Measurements from ENCODE around the gene CERS1.

CERS1 gene

GRCh38 chr19:18850471-18851375 lies 45.2 kb downstream of the CERS1 start:
- no peak for TF ChIP-seq CTCF (IDR thresholded peaks at IDR 0.05; ENCODE audit: borderline replicate concordance, control extremely low read depth, extremely low read depth, insufficient read depth, missing control alignments)
- in situ Hi-C loops (cut with MboI; ENCODE audit: low sequenced_read_pairs, unreplicated experiment): no loop called here
- no peak for DNase-seq (ENCODE audit: low spot score)

GRCh38 chr19:18849838-18850400 lies 46.0 kb downstream of the CERS1 start:
- no peak for DNase-seq (ENCODE audit: low spot score)
- in situ Hi-C loops (cut with MboI; ENCODE audit: low sequenced_read_pairs, unreplicated experiment): no loop called here
- TF ChIP-seq CTCF (IDR thresholded peaks at IDR 0.05; ENCODE audit: borderline replicate concordance, control extremely low read depth, extremely low read depth, insufficient read depth, missing control alignments): no peak

GRCh38 chr19:18848878-18849661 lies 46.9 kb downstream of the CERS1 start:
- DNase-seq (ENCODE audit: low spot score): peak; percentile 65
- no peak for TF ChIP-seq CTCF (IDR thresholded peaks at IDR 0.05; ENCODE audit: borderline replicate concordance, control extremely low read depth, extremely low read depth, insufficient read depth, missing control alignments)
- in situ Hi-C loops (cut with MboI; ENCODE audit: low sequenced_read_pairs, unreplicated experiment): no loop called here

GRCh38 chr19:18847549-18848463 lies 48.2 kb downstream of the CERS1 start:
- DNase-seq (ENCODE audit: low spot score): no peak
- in situ Hi-C loops (cut with MboI; ENCODE audit: low sequenced_read_pairs, unreplicated experiment): no loop called here
- no peak for TF ChIP-seq CTCF (IDR thresholded peaks at IDR 0.05; ENCODE audit: borderline replicate concordance, control extremely low read depth, extremely low read depth, insufficient read depth, missing control alignments)

- peak; percentile 87 for TF ChIP-seq CTCF (IDR thresholded peaks at IDR 0.05; ENCODE audit: borderline replicate concordance, control extremely low read depth, extremely low read depth, insufficient read depth, missing control alignments)
- in situ Hi-C loops (cut with MboI; ENCODE audit: low sequenced_read_pairs, unreplicated experiment): no loop called here
- DNase-seq (ENCODE audit: low spot score): peak; percentile 81
These were observed 49.0 kb downstream of the CERS1 start for GRCh38 chr19:18846862-18847548.
